Adipocyte (in vitro differentiated cells): ENCODE measurements around the gene CTXN3.

Experiments used
- DNase-seq: peaks from one replicate; pipeline ENCODE4 v3.0.0-alpha.2; 2015; ENCODE audit warnings: low read depth
- H3K27me3 ChIP-seq: replicated peaks from 2 replicates; pipeline ENCODE4 v1.7.0; 2013; ENCODE audit warnings: mild to moderate bottlenecking, low read length, moderate library complexity; ENCODE audit not compliant: control insufficient read depth, insufficient read depth
- H3K36me3 ChIP-seq: 2 replicates; pipeline ENCODE4 v1.7.0; 2013; ENCODE audit warnings: low read length, mild to moderate bottlenecking, moderate library complexity; ENCODE audit not compliant: control insufficient read depth, insufficient read depth, severe bottlenecking
- H3K4me1 ChIP-seq: 2 replicates; pipeline ENCODE4 v1.7.0; 2013; ENCODE audit warnings: mild to moderate bottlenecking, low read length, moderate library complexity; ENCODE audit not compliant: control insufficient read depth, insufficient read depth
- H3K4me3 ChIP-seq: 2 replicates; pipeline ENCODE4 v1.7.0; 2013; ENCODE audit warnings: mild to moderate bottlenecking, low read length, moderate library complexity
- H3K9ac ChIP-seq: 2 replicates; pipeline ENCODE4 v1.7.0; 2013; ENCODE audit warnings: mild to moderate bottlenecking, low read length, moderate library complexity
- H3K9me3 ChIP-seq: 2 replicates; pipeline ENCODE4 v1.7.0; 2013; ENCODE audit warnings: mild to moderate bottlenecking, low read length, moderate library complexity; ENCODE audit not compliant: control insufficient read depth

CTXN3 gene

DNA sequence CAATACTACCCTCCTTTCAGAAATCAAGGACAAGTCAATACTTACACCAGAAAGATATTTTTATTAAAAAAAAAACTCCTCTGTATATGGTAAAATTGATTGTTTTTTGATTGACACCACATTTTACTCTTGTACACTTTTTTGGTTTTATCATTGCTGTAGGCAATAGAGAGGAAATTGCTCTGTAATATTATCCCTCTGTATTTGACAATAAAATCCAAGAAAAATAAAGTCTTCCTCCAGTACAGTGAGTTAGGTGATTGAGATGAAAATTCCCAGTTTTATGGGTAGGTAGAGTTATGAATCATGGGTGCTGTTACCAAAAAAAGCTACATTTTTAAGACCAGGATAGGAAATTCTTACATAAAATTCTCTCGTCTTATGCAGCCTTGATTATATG, 31.7 kb downstream of the CTXN3 start:
- H3K9ac ChIP-seq = no peak overlapping the region
- H3K36me3 ChIP-seq = no peaks in the 10 kb centered on the region
- no peaks in the 10 kb centered on the region for H3K27me3 ChIP-seq
- H3K4me1 ChIP-seq = peaks cover 6% of the 10 kb centered on the region
- DNase-seq = no peak
- no peak overlapping the region for H3K4me3 ChIP-seq
- H3K9me3 ChIP-seq = peaks cover 7% of the 10 kb centered on the region

DNA sequence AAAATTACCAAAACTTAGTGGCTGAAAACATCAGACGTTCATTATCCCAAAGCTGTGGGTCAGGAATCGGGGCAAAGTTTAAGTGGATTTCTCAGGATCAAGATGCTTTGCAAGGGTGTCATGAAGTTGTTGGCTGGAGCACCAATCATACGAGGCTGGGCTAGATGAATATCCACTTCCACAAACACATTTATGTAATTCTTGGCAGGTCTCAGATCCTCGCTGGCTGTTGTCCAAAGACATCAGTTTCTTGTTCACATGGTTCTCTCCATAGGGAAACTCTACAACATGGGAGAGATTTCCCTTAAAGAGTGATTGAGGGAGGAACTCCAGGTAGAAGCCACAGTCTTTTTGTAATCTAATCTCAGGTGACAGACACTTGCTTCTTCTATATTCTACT, 34.1 kb downstream of the CTXN3 start:
- Histone ChIP-seq H3K4me1 (peaks cover 13% of the 10 kb centered on the region), H3K27me3 (no peaks in the 10 kb centered on the region), H3K4me3 (no peak overlapping the region), H3K9ac (no peak overlapping the region), H3K9me3 (peaks cover 7% of the 10 kb centered on the region), H3K36me3 (no peaks in the 10 kb centered on the region)
- no peak for DNase-seq

DNA sequence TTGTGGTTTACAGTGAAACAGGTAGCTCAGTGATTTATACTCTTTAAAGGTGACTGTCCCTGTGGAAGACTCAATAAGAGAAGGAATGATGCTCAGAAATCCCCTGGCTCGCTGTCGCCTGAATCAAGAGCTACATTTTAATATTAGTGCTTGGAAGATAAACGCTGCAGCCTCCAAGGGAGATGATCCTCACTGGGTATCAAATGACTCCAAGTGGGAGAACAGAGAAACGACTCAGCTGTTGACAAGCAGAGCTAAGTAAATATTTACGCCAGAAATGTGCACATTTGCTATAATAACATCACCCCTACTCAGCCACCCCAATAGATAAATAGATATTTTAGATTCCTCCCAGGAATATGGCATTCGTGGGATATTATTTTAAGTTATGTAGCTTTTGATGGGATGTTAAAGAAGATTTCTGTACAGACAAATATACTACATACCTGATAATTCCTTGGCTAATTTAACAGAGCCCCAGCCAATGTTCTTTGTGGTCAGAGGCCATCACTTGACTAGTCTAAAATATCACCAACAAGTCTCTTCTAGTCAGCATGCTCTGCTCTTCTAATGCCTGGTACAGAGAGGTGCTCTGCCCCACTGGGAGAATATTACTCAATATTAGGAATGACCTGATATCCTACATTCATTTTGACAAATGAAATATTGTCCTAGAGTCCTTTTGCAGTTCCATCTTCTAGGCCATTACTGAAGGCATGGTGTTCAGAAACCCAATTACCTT, 36.0 kb downstream of the CTXN3 start:
- Histone ChIP-seq H3K9me3 (peaks cover 7% of the 10 kb centered on the region), H3K9ac (no peak overlapping the region), H3K27me3 (no peaks in the 10 kb centered on the region), H3K4me1 (peaks cover 13% of the 10 kb centered on the region), H3K4me3 (no peak overlapping the region), H3K36me3 (no peaks in the 10 kb centered on the region)
- no peak for DNase-seq

DNA sequence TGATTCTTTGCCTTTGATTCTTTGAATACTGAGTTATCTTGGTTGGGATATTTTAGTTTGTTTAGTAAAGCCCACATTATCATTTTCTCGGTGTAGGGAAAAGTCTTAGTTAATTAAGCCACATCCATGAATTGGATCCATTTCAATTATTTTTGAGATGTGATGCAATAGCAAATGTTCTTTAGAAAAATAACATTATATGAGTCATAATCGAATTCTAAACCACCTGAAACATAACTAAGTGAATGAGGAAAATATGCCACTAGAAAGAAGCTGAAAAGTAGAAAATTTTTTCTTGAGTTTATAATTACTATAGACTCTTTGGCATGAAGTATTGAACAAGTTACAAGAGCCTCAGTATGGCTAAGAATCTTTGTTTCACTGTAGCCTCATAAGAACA, 36.8 kb downstream of the CTXN3 start:
- H3K27me3 ChIP-seq = no peaks in the 10 kb centered on the region
- DNase-seq = peak; percentile 61
- H3K4me1 ChIP-seq = peaks cover 13% of the 10 kb centered on the region
- H3K9ac ChIP-seq = no peak overlapping the region
- H3K4me3 ChIP-seq = no peak overlapping the region
- H3K36me3 ChIP-seq = no peaks in the 10 kb centered on the region
- H3K9me3 ChIP-seq = peaks cover 7% of the 10 kb centered on the region

DNA sequence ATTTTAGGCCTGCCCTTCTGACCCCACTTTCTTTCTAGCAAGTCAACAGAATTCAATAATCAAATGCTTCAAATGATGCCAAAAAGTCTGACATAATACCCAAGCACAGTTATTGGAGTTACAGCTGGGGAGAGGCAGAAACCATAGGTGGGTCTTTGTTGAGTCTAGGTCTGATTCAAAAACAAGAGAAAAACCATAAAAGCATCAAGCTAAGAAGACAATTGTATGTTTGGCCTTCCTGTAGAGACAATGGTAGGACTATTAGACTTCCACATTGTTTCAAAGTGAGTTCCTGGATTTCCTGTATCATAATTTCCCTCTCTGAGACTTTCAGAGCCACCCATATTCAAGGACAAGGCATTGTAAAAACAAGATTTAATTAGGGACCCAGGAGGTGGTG, 37.5 kb downstream of the CTXN3 start:
- Histone ChIP-seq H3K36me3 (no peaks in the 10 kb centered on the region), H3K9me3 (peaks cover 7% of the 10 kb centered on the region), H3K4me1 (peaks cover 13% of the 10 kb centered on the region), H3K4me3 (no peak overlapping the region), H3K27me3 (no peaks in the 10 kb centered on the region), H3K9ac (no peak overlapping the region)
- no peak for DNase-seq

DNA sequence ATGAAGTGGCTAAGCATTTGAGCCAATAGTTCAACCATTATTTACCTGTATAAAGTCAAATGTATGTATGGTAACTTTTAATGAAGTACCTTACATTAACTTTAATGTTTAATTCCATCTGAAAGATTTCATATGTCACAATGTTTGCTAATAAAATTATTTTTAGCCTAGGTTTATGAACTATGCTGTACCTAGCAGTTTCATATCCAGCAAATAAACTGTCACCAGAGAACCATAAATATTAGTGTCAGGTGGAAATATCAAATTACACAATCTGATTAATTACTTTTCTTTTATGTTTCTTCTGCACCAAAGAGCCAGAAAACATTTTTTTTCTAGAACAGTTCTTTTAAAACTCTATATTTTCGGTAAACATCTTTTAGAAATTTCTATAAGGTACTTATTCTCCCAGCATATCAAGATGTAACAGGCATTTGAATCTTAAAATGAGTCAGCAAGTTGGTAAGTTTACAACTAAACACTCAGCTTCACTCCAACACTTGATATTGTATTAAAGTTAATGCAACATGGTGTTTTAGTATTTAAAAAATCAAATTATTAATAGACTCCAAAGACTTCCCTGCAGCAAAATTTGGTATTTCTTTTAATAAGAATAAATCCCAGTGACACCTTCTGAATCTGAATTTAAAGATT, 45.8 kb downstream of the CTXN3 start:
- peaks cover 16% of the 10 kb centered on the region for H3K4me1 ChIP-seq
- no peaks in the 10 kb centered on the region for H3K36me3 ChIP-seq
- no peaks in the 10 kb centered on the region for H3K9me3 ChIP-seq
- H3K9ac ChIP-seq = no peak overlapping the region
- no peaks in the 10 kb centered on the region for H3K27me3 ChIP-seq
- no peak for DNase-seq
- no peak overlapping the region for H3K4me3 ChIP-seq

DNA sequence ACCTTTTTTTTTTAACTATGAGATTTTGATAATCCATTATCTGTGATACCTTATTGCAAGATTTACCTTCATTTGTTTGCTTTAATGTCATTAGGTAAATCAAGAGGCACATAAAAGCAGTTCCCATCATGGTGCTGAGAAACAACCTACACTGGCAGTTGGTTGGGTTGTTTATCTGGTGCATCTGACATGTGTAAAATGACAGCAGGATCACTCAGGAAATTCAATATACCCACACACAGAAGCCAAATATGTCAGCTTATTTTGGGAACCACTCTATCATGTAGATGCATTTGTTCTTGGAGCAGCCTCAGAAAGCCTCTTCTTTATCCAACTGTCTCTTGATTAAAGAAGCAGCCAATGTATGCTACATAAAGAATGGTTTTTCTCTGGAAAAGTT, 46.5 kb downstream of the CTXN3 start:
- Histone ChIP-seq H3K27me3 (no peaks in the 10 kb centered on the region), H3K4me3 (no peak overlapping the region), H3K4me1 (peaks cover 16% of the 10 kb centered on the region), H3K9ac (no peak overlapping the region), H3K9me3 (no peaks in the 10 kb centered on the region), H3K36me3 (no peaks in the 10 kb centered on the region)
- no peak for DNase-seq

DNA sequence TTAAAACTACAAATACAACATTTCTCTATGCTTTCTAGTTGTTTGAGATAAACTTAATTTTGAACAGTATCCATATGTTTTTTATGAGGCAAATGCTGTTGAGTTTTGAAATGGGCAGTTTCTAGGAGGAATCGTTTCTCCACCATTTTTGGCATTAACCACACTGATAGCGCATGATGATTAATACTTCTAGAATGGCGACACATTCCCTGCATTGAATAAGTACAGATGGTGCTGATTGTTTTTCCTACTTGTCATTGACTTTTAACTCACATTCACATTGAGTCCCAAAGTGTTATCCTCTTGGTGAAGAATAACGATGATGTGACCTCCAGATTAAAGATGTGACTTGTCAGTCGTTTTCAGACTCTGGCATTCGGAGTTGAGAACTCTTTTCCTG, 47.8 kb downstream of the CTXN3 start:
- no peaks in the 10 kb centered on the region for H3K36me3 ChIP-seq
- peaks cover 16% of the 10 kb centered on the region for H3K4me1 ChIP-seq
- peak overlapping the region; percentile 46 for H3K4me3 ChIP-seq
- no peaks in the 10 kb centered on the region for H3K27me3 ChIP-seq
- H3K9me3 ChIP-seq = no peaks in the 10 kb centered on the region
- DNase-seq = no peak
- peak overlapping the region; percentile 35 for H3K9ac ChIP-seq

DNA sequence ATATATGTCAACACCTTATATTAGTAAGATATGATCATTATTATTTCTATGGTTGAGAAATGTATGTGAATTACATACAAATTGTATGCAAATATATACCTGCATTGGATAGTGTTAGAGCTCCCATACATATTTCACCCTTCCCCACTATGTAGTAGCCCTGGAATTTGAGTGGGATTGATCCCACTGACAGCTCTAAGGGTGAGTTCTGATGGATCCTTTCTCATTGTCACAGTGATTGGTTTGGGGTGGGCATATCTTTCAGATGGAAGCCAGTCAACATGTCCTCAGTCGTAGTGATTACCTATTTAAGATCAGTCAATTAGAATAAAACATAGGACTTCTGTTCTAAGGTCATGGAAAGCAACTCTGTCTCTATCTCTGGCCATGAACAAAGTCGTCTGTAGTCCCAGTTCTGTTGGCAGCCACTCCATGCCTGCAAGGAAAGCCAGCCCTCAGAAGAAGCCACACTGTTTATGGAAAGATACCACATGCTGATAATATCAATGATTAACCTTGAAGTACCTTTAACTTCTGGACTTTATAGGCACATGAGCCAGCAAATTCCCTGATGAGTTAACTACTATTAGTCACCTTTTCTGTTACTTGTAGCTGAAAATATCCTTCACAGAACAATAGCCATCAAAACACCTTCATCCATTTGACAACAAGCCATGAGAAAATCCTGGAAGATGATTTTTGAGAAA, 49.2 kb downstream of the CTXN3 start:
- DNase-seq = no peak
- no peaks in the 10 kb centered on the region for H3K27me3 ChIP-seq
- no peak overlapping the region for H3K9ac ChIP-seq
- H3K4me3 ChIP-seq = no peak overlapping the region
- peaks cover 16% of the 10 kb centered on the region for H3K4me1 ChIP-seq
- no peaks in the 10 kb centered on the region for H3K36me3 ChIP-seq
- no peaks in the 10 kb centered on the region for H3K9me3 ChIP-seq

DNA sequence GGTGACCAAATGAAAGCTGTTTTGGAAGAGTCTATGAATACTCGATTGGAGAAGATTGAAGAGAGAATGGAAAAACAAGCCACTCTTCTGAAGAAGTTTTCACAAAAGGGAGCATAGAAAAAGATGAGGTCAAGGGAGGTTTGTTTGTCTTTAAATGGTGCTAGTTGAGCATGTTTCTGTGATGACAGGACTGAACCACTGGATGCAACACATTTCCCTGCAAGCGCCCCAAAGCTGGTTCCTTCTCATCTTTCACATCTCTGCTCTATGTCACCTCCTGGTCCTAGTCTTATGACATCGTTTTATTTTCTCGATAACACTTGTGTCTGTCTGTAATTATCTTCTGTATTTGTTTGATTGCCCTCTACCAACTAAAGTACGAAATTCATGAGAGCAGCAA, 50.5 kb downstream of the CTXN3 start:
- Histone ChIP-seq H3K4me3 (no peak overlapping the region), H3K27me3 (no peaks in the 10 kb centered on the region), H3K4me1 (peaks cover 16% of the 10 kb centered on the region), H3K36me3 (no peaks in the 10 kb centered on the region), H3K9ac (no peak overlapping the region), H3K9me3 (no peaks in the 10 kb centered on the region)
- no peak for DNase-seq

DNA sequence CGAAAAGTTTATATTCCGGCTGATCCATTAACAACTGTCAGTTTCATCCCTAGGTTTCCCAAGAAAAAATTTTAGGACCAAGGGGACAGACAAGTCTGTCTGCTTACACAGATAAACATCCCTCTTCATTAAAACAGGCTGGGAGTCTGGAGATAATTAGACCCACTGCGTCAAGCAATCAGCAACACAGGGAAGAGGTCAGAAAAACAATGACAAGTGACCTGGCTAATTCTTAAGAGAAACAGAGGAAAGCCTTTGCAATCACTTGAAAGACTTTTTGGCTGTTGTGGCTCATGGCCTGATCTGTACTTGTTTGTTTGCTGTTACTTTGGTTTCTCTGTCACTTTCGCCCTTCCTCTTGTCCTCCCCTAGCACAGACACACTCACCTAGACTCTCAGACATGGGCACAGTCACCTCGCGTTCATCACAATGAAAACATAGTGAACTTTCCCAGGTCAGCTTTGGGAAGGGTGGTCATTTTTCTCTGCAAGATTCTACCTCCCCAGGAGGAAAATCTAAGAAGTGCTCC, 51.4 kb downstream of the CTXN3 start:
- H3K4me1 ChIP-seq = peaks cover 22% of the 10 kb centered on the region
- no peak overlapping the region for H3K9ac ChIP-seq
- H3K4me3 ChIP-seq = no peak overlapping the region
- DNase-seq = no peak
- no peaks in the 10 kb centered on the region for H3K27me3 ChIP-seq
- no peaks in the 10 kb centered on the region for H3K9me3 ChIP-seq
- no peaks in the 10 kb centered on the region for H3K36me3 ChIP-seq
